NCI-H2029 (cell line): ENCODE measurements around the gene COL5A1.
"Not testable (repeated sequence)": the region's sequence is repeated elsewhere in the genome, so short reads cannot be mapped to it uniquely, and the experiment has no call there.

ENCODE experiments used
- DNase-seq: peaks from one replicate; lab custom pipeline; 2025; lab: John Stamatoyannopoulos, UW

Gene COL5A1

DNA sequence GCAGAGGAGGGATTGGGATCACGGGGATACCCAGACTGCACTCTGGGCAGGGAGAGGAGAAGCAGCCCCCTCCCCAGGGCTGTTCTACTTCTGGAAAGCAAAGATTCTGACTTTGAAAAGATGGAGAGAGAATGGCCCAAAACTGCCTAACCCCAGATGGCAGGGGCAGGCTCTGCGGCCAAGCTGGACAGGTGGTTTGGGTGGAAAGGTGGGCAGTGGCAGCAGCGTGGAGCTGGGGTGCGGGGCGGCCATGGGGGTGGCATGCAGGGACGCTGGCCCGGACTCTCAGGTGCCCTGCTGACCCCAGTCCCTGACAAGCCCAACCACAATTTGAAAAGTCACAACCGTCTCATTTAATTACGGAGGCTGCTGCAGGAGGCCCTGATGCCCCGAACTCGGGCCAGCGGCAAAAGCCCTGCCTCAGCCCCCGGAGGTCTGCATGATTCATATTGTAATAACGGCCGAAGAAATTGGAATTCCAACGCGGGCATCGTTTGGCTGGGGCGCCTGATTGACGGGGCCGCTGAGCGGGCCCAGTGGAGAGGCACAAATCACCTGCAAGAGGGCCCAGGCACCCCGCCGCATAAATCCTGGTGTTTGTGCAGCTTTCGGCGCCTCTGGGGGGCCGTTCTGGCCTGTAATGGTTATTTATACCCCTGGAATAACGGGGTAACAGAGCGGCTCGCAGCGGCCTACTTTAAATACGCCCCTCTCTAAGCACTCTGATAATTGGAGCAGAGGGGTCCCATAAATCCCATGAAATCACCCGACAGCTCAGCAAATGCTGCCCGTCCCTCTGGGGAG, 197.2 kb downstream of the COL5A1 start:
- no peak for DNase-seq

DNA sequence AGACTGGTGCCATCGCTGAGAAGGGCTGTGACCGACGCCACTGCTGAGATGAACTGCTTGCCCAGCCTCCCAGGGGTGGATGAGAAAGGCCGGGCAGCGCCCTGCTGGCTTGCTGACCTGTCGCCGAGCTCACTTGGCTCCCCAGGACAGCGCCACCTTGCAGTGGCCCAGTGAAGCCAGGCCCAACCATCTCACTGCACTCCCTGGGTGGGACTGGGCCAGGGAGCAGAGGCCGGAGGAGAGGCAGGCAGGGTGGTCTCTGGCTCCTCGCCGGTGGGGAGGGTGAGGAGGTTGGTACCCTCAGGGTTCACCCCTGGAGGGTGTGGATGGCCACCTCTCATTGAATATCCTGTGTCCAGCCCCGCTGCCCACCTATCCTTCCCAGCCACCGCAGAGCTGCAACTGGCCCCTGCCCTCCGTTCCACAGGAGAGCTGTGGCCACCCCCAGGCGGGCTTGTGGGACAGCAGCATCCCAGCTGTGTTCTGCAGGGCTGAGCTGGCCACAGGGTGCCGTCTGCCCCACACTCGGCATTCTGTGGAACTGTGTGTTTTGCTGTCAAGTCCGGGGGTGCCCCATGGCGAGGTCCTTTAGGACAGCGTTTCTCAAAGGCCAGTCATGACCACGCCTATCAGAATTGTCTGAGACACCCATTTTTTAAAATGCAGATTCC, 198.0 kb downstream of the COL5A1 start:
- DNase-seq = no peak

DNA sequence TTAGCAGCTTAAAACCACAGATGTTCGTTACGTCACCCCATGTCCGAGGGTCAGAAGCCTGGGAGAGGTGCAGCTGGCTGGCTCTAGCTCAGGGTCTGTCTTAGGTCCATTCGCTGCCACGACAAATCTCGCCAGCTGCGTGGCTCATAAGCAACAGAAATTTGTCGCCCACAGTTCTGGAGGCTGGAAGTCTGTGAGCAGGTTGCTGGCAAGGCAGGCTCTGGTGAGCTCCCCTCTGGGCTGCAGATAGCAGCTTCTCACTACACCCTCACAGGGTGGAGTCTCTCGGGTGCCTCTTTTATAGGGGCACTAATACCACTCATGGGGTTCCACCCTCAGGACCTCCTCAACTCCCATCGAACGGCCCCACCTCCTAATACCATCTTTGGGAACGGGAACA, 198.9 kb downstream of the COL5A1 start:
- no peak for DNase-seq

DNA sequence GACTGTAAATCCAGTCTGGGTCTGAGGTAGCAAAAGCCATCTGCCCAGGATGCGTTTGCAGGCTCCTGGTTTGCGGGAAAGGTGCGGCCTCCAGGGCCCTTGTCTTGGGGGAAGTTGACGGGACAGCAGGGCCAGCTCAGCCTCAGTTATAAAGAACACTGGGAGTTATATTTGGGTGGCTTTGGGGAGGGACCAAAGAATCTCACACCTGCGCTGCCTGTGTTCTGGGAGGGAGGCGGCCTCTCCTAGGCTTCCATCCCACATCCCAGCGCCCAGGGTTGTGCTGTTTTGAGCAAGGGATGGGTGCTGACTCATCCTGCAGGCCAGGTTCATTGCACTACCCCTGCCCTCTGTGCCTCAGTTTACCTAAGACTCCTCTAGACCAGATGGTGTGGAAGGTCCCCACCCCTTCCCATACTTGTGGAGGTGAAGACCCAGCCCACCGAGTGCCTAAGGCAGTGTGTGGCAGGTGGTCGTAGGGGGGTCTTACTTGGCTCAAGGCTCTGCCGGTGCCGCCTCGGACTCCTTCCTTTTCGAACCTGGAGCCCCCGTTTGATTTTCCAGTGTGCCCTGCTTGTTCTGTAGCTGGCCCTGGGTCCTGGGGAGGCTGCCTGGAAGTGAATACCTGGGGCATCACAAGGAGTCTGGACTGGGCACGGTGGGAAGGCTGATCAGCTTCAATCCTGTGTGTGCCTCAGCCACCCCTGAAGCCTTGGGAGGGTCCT, 199.7 kb downstream of the COL5A1 start:
- no peak for DNase-seq

DNA sequence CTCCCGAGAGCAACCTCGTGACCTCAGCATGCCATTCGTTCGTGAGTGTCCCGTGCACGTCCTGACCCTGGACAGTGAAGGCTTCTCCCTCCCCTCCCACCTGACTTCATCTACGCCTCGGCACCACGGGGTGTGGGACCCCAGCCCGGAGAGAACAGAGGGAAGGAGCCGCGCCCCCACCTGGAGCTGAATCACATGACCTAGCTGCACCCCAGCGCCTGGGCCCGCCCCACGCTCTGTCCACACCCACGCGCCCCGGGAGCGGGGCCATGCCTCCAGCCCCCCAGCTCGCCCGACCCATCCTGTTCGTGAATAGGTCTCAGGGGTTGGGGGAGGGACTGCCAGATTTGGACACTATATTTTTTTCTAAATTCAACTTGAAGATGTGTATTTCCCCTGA, 200.7 kb downstream of the COL5A1 start:
- DNase-seq = no peak

DNA sequence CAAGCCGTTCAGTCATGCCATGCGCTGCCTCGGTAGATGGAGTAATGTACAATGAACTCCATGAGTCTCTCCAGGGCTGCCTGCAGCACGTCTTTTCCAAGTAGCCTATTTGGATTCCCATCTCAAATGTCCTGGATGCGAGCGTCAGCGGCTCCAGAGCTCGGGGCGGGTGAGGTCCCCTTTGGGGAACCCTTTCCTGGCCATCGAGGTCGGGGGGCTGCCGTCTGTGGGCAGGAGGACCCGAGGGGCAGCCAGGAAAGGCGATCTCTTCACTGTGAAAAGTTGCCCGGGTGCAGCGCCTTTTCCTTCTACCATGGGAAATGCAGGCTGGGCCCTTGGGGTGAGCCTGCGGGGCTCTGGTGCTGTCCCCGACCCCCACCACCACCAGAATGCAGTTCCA, 202.1 kb downstream of the COL5A1 start:
- no peak for DNase-seq

DNA sequence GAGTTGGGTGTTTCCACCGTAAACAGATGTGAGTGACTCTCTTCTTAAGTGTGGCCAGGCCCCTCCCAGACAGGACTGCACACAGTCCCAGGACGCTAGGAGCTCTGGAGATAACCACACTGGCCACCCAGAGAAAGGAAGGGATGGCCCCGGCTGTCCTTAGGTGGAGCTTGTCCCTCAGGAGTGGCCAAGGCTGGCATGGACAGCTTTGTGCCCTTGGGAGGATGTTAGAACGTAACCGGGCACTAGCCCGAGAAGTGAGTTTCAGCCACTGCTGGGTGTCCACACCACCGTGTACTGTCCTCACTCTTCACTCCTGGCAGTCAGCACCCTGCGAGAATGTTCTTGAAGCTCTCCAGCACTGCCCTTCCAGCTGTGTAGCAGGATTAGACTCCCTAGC, 203.2 kb downstream of the COL5A1 start:
- no peak for DNase-seq

DNA sequence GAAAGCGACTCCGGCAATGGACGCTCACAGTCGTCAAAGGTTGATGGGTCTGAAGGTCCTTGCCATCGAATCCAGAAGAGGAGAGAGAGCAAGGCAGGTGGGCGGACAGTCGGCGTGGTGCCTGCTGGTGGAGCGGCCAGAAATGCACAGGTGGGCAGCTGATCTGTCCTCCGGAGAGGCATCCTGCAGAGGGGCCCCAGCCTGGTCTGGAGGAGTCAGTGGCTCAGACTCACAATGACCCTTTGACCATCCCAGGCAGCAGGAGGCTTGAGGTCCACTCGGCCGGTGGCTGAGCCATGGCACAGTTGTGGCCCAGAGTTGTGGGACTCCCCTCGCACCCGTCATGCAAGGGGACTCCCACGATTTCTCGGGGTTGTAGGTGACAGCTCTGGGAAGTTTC, 204.6 kb downstream of the COL5A1 start:
- DNase-seq = no peak

DNA sequence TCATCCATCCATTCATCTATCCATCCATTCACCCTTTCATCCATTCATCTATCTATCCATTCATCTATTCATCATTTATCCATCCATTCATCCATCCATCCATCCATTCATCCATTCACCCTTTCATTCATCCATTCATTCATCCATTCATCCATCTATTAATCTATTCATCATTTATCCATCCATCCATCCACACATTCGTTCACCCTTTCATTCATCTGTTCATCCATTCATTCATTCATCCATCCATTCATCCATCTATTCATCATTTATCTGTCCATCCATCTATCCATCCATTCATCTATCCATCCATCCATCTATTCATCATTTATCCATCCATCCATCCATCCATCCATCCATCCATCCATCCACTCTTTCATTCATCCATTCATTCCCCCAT, 205.1 kb downstream of the COL5A1 start:
- DNase-seq = no peak

DNA sequence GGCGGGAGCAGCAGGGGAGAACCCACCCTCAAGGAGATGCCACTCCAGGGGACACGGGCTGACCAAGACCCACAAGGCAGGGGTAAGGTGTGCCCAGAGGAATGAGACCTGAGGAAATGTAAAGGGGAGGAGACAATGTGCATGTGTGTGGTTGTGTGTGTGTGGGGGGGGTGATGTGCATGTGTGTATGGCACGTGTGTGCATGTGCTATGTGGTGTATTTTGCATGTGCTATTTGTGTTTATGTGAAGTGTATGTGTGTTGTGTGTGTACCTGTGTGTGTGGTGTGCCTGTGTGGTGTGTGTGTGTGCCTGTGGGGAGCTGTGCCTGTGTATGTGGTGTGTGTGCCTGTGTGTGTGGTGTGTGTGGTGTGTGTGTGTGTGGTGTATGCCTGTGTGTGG, 205.5 kb downstream of the COL5A1 start:
- no peak for DNase-seq

DNA sequence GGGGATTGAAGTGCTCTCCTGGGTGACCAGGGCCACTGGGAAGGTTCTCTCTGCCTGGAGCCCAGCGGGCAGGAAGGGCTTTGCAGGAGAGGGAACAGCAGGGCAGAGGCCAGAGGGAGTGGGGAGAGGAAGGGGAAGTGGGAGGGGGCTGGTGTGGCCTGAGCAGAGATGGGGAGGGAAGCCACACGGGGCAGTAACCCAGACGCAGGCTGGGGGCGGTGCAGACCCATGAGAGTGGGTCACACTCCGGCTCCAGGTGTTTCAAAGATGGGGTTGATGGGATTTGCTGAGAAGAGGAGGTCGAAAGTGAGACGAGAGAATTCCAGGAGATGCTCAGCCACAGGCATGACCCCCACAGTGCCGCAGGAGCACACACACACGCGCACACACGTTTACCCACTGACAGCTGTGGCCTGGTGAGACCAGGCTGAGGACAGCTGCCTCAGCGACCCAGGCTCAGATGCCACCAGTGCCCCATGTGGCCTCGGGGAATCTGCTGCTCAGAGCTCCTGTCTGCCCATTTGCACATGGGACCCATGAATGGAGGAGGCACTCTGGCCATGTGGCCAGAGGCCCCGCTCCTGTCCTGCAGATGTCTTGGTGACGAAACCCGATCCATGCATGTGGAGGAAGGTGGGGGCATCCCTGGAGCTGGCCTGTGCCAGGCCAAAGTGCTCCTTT, 206.3 kb downstream of the COL5A1 start:
- DNase-seq = no peak

DNA sequence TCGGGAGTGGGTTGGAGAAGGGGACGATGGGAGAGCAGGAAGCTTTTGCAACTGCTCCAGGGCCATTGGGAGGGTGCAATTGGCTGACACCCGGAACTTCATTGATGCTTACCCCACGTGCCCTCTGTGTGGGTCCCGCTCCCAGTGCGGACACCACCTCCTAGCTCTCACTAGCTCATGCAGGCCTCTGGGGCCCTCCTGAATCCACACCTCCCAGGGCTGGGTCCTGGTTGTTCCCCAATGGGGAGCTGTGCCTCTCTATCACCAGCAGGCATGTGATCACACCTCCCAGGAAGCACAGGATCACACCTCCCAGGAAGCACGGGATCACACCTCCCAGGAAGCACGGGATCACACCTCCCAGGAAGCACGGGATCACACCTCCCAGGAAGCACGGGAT, 206.9 kb downstream of the COL5A1 start:
- no peak for DNase-seq

DNA sequence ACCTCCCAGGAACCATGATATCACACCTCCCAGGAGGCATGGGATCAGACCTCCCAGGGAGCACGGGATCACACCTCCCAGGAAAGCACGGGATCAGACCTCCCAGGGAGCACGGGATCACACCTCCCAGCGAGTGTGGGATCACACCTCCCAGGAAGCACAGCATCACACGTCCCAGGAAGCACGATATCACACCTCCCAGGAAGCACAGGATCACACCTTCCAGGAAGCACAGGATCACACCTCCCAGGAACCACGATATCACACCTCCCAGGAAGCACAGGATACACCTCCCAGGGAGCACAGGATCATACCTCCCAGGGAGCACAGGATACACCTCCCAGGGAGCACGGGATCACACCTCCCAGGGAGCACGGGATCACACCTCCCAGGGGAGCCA, 209.0 kb downstream of the COL5A1 start:
- DNase-seq = no peak

DNA sequence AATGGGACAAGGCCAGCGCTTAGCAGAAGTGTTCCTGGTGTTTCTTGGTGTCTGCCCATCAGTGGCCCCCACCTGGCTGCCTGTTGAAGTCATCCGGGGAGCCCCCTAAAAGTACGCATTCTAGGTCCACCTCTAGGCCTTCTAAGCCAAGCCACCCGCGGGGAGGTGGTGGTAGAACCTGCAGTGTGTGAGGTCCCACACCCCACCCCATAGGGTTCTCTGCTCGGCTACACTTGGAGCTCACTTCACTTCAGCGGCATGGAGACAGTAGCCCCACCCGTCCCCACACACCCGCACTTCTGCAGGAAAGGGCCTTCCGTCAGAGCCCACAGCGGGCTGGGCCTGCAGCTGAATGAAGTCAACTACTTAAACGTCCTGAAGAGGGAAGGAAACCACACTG, 209.4 kb downstream of the COL5A1 start:
- no peak for DNase-seq

DNA sequence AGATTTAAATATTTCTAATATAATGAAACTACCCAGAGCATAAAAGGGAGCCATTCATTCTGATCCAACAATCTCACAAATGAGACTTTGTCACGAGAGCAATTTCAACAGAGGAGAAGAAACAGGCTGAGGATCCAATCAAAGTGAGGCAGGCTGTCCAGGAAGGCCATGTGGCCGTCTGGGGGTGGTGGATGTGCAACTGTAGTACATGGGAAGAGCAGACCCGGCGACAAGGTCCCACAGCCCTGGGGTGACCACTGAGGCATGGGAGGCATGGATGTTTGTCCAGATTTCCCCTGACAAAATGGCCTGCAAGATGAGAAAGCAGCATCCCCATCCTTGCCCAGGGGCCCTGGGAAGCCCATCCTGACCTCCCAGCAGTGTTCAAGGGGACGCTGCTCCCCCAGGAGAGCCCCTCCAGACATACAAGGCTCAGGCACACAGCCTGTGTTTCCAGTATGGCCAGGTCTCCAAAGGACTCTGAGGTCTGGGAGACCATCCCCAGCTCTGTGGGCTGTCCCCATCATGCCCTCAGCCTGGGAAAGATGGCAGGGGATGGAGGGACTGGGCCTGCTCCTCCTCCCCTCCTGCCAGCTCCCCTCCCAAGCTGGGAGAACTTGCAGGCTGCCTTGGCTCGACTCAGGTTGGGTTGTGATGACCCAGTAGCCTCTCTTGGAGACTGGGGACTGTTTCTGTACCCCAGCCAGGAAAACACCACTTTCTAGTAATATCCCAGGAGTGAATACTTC, 211.5 kb downstream of the COL5A1 start:
- no peak for DNase-seq

DNA sequence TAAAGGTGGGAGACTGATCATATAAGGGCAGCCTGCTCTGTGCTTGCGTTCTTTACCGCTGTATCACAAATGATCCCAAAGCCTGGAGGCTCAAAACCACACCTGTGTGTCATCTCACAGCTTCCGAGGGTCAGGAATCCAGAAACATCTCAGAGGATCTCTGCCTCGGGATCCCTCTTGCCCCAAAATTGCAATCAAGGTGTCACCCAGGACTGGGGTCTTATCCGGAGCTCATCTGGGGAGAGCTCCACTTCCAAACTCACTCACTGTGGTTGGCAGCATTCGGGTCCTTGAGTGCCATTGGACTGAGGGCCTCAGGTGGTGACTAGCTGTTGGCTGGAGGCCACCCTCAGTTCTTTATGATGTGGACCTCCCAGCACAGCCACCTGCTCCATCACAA, 212.3 kb downstream of the COL5A1 start:
- no peak for DNase-seq

DNA sequence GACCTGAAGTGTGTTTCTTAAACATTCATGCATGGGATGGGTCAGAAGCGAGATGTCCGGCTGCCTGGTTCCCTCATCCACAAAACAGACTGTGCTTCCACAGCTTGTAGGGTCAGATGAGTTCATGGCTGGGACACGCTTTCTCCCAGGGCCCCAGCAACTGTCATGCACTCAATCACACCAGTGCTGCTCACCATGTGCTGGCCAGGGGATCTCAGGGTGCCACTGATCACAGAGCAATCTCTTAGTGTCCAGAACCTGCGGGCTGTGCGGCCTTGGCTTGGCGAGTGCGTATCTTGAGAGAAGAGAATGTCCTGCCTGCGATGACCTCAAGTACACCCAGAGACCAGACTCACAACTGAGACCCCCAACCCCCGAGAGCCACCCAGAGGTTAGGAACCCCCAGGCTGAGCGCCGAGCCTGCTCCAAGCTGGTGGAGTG, 213.0 kb downstream of the COL5A1 start:
- no peak for DNase-seq

DNA sequence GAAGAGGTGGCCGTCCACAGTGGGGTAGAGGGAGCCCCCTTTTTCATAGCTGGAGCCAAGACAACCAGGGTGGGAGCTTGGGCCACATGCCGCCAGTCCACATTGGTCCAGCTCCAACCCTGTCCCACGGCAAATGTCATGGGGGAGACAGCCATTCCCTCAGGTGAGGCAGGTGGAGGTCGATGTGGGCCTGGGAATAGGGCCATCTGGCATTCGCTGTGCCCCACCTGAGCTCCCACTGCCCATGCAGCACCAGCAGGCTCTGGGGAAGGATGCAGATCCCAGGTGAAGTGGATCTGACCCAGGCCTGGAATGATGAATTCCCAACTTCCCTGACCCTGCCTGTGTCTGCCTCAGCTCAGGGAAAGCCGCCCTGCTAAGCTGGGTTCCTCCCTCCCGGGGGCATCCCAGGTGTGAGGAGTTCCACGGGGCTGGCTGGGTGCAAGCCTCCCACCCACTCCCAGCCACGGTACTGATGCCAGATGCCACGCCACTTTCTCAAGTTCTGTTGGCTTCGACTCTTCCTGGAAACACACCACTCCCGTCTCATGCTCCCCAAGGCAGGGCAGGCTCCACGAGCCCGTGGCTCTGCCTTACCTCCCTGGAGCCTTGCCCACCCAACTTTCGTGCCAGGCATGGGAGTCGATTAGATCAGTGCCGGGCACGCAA, 213.8 kb downstream of the COL5A1 start:
- no peak for DNase-seq

DNA sequence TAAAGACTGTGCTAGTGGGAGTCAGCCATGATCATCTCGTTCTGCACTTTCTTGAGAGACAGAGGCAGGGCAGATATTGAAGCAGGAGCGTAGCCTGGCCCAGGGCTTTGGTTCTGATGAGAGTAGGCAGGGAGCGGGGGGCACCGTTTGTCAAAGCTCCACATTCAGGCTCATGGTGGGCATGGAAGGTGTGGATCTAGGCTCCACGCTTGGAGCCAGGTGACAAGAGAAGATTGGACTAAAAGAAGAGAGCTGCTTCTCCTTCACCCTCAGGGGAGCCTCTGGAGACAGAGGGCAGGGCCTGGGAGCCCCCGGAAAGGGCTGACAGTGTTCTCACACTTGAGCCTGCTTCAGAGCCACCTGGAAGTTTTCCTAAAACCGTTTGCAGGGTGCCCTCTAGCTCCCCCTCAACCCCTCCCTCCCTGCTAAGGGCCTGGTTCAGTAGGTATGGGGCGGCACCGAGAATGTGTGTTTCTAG, 214.3 kb downstream of the COL5A1 start:
- DNase-seq = no peak

DNA sequence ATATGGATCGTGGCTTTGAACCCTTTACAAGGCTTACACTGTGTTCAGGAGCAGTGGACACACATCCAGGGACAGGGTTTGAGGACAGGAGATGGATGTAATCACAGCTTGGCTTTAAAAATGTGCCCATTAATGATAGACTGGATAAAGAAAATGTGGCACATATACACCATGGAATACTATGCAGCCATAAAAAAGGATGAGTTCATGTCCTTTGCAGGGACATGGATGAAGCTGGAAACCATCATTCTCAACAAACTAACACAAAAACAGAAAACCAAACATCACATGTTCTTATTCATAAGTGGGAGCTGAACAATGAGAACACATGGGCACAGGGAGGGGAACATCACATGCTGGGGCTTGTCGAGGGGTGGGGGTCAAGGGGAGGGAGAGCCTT, 215.8 kb downstream of the COL5A1 start:
- not testable (repeated sequence) for DNase-seq
